Measurements from ENCODE around the gene PRSS36.

GRCh38 chr16:31089199-31089598, 60.7 kb downstream of the PRSS36 start:
- no peak for TF ChIP-seq POLR2A (IDR thresholded peaks at IDR 0.05)
- no peak for TF ChIP-seq CTCF (IDR thresholded peaks at IDR 0.05)

Measured in sigmoid colon (tissue), 3 donors.